ENCODE results near the gene TENT4B.

DNA sequence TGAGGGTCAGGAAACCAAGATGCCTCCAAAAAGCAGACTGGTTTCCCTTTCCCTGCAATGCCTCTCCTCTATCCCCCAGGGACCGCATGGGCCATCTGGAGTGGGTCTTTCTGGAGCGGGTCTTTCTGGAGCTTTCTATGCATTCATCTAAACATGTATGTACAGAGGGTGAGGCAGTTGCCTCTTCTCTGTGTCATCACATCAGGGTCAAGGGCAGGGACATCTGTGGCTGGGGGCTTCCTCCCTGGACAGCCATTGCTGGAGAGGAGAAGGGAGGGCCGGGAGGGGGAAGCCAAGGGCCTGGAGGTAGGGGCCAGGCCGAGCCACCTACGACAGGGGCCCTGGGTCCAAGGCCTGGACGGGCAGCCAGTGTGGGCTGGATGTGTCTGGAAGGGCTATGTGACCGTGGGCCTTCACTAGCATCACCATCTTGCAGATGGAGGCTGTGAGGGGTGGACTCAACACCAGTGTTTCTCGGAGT, 114.1 kb downstream of the TENT4B start:
- TF ChIP-seq, protein P1, sequence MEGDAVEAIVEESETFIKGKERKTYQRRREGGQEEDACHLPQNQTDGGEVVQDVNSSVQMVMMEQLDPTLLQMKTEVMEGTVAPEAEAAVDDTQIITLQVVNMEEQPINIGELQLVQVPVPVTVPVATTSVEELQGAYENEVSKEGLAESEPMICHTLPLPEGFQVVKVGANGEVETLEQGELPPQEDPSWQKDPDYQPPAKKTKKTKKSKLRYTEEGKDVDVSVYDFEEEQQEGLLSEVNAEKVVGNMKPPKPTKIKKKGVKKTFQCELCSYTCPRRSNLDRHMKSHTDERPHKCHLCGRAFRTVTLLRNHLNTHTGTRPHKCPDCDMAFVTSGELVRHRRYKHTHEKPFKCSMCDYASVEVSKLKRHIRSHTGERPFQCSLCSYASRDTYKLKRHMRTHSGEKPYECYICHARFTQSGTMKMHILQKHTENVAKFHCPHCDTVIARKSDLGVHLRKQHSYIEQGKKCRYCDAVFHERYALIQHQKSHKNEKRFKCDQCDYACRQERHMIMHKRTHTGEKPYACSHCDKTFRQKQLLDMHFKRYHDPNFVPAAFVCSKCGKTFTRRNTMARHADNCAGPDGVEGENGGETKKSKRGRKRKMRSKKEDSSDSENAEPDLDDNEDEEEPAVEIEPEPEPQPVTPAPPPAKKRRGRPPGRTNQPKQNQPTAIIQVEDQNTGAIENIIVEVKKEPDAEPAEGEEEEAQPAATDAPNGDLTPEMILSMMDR (IDR thresholded peaks at IDR 0.05; ENCODE audit: poor library complexity): no peak
- TF ChIP-seq EZH2 (IDR thresholded peaks at IDR 0.05; ENCODE audit: borderline replicate concordance): no peak
- TF ChIP-seq EZH2phosphoT487 (IDR thresholded peaks at IDR 0.05; ENCODE audit: low read depth, severe bottlenecking, unreplicated experiment): no peak

All from hepatocyte (in vitro differentiated cells).